Common myeloid progenitor, CD34-positive (primary cell): ENCODE results near the gene CEND1.

Source experiments
- CTCF ChIA-PET: fragments of 350-600 bp; sonication (Branson Sonifier 250); formaldehyde crosslinking; loops from one replicate; lab custom pipeline; 2021; ENCODE audit warnings: antibody characterized with exemption; lab: Charles Lee
- POLR2A ChIA-PET: fragments of 350-600 bp; sonication (Branson Sonifier 250); formaldehyde crosslinking; loops from one replicate; lab custom pipeline; 2021; ENCODE audit warnings: antibody characterized with exemption; lab: Charles Lee
- DNase-seq, 3 donors: peaks; one replicate each; pipeline versions ENCODE4 v3.0.0 to v3.0.0-alpha.2; 2013
- H3K27ac ChIP-seq, 2 experiments: 1 replicate in 1 of 2; 2 replicates in 1 of 2; pipeline ENCODE4 v1.7.0; 2013; ENCODE audit warnings: inconsistent platforms in 2 of 2, low read length in 2 of 2, mild to moderate bottlenecking in 2 of 2, low read depth in 1 of 2, moderate library complexity in 1 of 2; ENCODE audit not compliant: severe bottlenecking in 2 of 2, insufficient read depth in 1 of 2, poor library complexity in 1 of 2
- H3K27me3 ChIP-seq, 5 experiments: replicated peaks in 2 of 5; 1 replicate in 3 of 5; 2 replicates in 2 of 5; pipeline versions ENCODE4 v1.6.1 to v1.7.0; 2013; ENCODE audit warnings: low read length in 4 of 5, mild to moderate bottlenecking in 2 of 5, moderate library complexity in 2 of 5, inconsistent platforms in 1 of 5; ENCODE audit not compliant: insufficient read depth in 5 of 5, control insufficient read depth in 4 of 5
- H3K36me3 ChIP-seq, 4 experiments: 1 replicate in 2 of 4; 2 replicates in 2 of 4; pipeline versions ENCODE4 v1.6.1 to v1.7.0; 2013; ENCODE audit warnings: low read length in 3 of 4, control low read depth in 1 of 4, mild to moderate bottlenecking in 1 of 4; ENCODE audit not compliant: control insufficient read depth in 4 of 4, insufficient read depth in 4 of 4
- H3K4me1 ChIP-seq, 4 experiments: 1 replicate in 3 of 4; 2 replicates in 1 of 4; pipeline versions ENCODE4 v1.6.1 to v1.7.1; 2013; ENCODE audit warnings: low read length in 3 of 4, mild to moderate bottlenecking in 3 of 4, control low read depth in 1 of 4, inconsistent platforms in 1 of 4, moderate library complexity in 1 of 4; ENCODE audit not compliant: control insufficient read depth in 4 of 4, insufficient read depth in 4 of 4; ENCODE audit errors: control extremely low read depth in 1 of 4
- H3K4me3 ChIP-seq, 7 experiments: 1 replicate in 4 of 7; 2 replicates in 3 of 7; pipeline versions ENCODE4 v1.5.1 to v1.7.0; 2013; ENCODE audit warnings: mild to moderate bottlenecking in 7 of 7, low read length in 6 of 7, moderate library complexity in 6 of 7, inconsistent platforms in 2 of 7, low read depth in 2 of 7, control low read depth in 1 of 7; ENCODE audit not compliant: insufficient read depth in 4 of 7, control insufficient read depth in 1 of 7; ENCODE audit errors: extremely low read depth in 1 of 7
- H3K9me3 ChIP-seq, 5 experiments: 1 replicate in 4 of 5; 2 replicates in 1 of 5; pipeline versions ENCODE4 v1.6.1 to v1.7.1; 2013; ENCODE audit warnings: low read length in 4 of 5, mild to moderate bottlenecking in 2 of 5, inconsistent platforms in 1 of 5, low read depth in 1 of 5, moderate library complexity in 1 of 5; ENCODE audit not compliant: control insufficient read depth in 4 of 5, insufficient read depth in 2 of 5; ENCODE audit errors: control extremely low read depth in 1 of 5
- WGBS: methylation state at CpG from one replicate; pipeline ENCODE4 v1.1.5; 2013; ENCODE audit not compliant: insufficient coverage; 5-methylcytosine and 5-hydroxymethylcytosine counted together

The CEND1 gene

DNA sequence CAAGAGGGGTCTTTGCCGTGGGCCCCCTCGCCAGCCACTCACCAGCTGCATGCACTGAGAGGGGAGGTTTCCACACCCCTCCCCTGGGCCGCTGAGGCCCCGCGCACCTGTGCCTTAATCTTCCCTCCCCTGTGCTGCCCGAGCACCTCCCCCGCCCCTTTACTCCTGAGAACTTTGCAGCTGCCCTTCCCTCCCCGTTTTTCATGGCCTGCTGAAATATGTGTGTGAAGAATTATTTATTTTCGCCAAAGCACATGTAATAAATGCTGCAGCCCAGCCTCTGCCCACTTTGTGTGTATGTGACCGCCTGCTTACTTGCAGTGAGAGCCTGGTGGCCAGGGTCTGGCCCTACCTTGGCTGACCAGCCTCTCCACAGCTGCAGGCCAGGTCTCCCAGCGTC lies 35.1 kb upstream of the CEND1 start:
- Histone ChIP-seq H3K9me3 (no peaks in the 10 kb centered on the region), H3K27ac (no peak overlapping the region), H3K36me3 (peaks cover 0 to 32% (median 16%) of the 10 kb centered on the region in 4 experiments), H3K4me3 (no peak overlapping the region), H3K4me1 (peaks cover 0 to 72% (median 67%) of the 10 kb centered on the region in 4 experiments), H3K27me3 (peaks cover 0 to 30% (median 12%) of the 10 kb centered on the region in 5 experiments)
- ChIA-PET POLR2A (no interaction called here), CTCF (interaction anchor here (1.8 kb wide), 1 partner anchor 10 kb away, joined by 4 read pairs; no protein-coding TSS in a partner anchor)
- 100% methylated on average over 4 of the region's 11 CpGs for WGBS
- DNase-seq, result no peak

DNA sequence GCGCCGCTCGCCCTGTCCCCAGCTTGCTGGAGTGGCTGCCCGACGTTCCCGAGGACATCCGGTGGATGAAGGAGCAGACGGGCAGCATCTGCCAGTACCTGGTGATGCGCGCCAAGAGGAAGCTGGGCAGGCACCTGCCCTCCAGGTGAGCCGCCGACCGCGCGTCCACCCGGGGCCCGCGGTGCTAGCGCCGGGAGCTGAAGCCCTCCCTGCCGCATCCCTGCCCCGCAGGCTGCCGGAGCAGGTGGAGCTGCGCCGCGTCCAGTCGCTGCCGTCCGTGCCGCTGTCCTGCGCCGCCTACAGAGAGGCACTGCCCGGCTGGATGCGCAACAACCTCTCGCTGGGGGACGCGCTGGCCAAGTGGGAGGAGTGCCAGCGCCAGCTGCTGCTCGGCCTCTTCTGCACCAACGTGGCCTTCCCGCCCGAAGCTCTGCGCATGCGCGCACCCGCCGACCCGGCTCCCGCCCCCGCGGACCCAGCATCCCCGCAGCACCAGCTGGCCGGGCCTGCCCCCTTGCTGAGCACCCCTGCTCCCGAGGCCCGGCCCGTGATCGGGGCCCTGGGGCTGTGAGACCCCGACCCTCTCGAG lies 34.5 kb upstream of the CEND1 start:
- CTCF ChIA-PET, result no interaction called here
- Histone ChIP-seq H3K4me3 (no peak overlapping the region), H3K36me3 (peaks cover 0 to 32% (median 16%) of the 10 kb centered on the region in 4 experiments), H3K27ac (no peak overlapping the region), H3K27me3 (peaks cover 0 to 25% (median 12%) of the 10 kb centered on the region in 5 experiments), H3K9me3 (no peaks in the 10 kb centered on the region), H3K4me1 (peaks cover 0 to 67% (median 61%) of the 10 kb centered on the region in 4 experiments)
- POLR2A ChIA-PET, result no interaction called here
- 97% methylated on average over 54 of the region's 59 CpGs for WGBS
- DNase-seq, result no peak

DNA sequence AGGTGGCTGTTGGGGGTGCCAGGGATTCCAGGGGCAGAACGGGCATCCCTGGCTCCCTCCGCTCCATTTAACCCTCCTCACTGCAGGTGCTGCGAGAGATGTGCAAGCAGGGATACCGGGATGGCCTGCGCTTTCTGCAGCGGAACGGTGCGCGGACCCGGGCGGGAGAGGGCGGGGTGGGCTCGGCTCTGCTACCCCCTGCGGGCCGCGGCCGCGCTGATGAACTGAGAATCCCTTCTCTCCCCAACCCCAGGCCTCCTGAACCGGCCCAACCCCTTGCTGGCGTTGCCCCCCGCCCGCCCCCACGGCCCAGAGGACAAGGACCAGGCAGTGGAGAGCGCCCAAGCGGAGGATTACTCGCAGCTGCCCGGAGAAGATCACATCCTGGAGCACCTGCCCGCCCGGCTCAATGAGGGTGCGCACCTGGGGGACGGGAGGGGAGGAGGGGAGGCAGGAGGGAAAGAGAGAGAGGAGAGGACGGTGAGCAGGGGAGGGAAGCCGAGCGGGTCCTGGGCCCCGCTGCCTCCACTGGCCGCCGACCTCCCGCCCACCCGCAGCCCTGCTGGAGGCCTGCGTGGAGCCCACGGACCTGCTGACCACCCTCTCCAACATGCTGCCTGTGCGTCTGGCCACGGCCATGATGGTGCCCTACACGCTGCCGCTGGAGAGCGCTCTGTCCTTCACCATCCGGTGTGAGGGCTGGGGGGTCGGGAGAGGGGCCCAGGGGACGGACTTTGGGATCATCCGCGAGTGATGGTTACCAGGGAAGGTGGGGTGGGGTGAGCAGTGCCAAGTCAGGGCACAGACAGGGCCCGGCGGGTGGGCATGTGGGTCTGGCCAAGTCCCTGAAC lies 33.8 kb upstream of the CEND1 start:
- H3K27ac ChIP-seq, result no peak overlapping the region
- no peaks in the 10 kb centered on the region for H3K9me3 ChIP-seq
- peaks cover 0 to 64% (median 59%) of the 10 kb centered on the region in 4 experiments for H3K4me1 ChIP-seq
- DNase-seq, result no peak
- H3K36me3 ChIP-seq, result peaks cover 0 to 32% (median 16%) of the 10 kb centered on the region in 4 experiments
- ChIA-PET CTCF (interaction anchor here (1.0 to 3.4 kb wide), 5 partner anchors 7 to 20 kb away, joined by 3 to 14 read pairs (median 4); partner anchors contain the start of gene CD151), POLR2A (no interaction called here)
- peaks cover 0 to 17% (median 10%) of the 10 kb centered on the region in 5 experiments for H3K27me3 ChIP-seq
- 96% methylated on average over 32 of the region's 53 CpGs for whole genome bisulfite sequencing
- H3K4me3 ChIP-seq, result no peak overlapping the region

DNA sequence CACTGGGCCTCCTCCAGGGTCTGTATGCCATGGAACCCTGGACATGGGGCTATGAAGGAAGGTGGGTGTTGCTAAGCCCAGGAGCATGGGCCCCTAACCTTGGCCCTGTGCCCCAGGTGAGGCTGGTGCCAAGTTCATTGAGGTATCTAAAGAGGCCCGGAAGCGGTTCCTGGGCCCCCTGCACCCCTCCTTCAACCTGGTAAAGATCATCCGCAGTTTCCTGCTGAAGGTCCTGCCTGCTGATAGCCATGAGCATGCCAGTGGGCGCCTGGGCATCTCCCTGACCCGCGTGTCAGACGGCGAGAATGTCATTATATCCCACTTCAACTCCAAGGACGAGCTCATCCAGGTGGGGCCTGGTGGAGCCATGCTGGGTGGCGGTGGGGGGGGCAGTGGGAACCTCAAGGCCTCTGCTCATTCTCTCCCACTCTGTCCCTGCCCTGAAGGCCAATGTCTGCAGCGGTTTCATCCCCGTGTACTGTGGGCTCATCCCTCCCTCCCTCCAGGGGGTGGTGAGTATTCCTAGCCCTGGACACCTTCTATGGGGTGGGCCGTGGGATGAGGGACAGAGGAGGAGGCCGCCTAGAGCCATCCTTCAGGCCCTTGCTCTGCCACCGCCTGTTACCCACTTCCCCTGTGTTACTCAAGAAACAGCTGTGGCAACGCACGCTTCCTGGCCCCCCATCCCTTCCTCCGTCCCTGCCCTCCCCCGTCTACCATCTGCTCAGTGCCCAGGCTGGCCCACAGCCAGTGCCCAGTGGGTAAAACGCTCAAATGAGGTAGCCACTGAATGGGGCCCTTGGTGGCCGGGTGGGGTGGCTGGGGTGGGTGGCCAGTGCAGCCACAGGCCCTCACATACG lies 31.9 kb upstream of the CEND1 start:
- Histone ChIP-seq H3K36me3 (peaks cover 0 to 32% (median 16%) of the 10 kb centered on the region in 4 experiments), H3K4me1 (peaks cover 0 to 48% (median 43%) of the 10 kb centered on the region in 4 experiments), H3K27ac (peak overlapping the region in 1 of 2 experiments; percentile 55), H3K4me3 (peak overlapping the region in 3 of 7 experiments; percentile 79 to 86 (median 82)), H3K9me3 (no peaks in the 10 kb centered on the region), H3K27me3 (peaks cover 0 to 4% (median 2%) of the 10 kb centered on the region in 5 experiments)
- CTCF ChIA-PET, result interaction anchor here (0.6 to 3.4 kb wide), 5 partner anchors 9 to 25 kb away, joined by 3 to 14 read pairs (median 3); partner anchors contain the start of gene RPLP2
- POLR2A ChIA-PET, result interaction anchor here (0.6 to 1.7 kb wide), 3 partner anchors 9 to 21 kb away, joined by 3 to 4 read pairs (median 3); partner anchors contain the start of gene TSPAN4
- WGBS, result 55% methylated on average over 17 of the region's 22 CpGs
- peak in 2 of 3 donors; percentile 64 to 71 for DNase-seq

- peaks cover 0 to 41% (median 37%) of the 10 kb centered on the region in 4 experiments for H3K4me1 ChIP-seq
Measured at GRCh38 chr11:820655-821511, 31.0 kb upstream of the CEND1 start.

More at GRCh38 chr11:820655-821511, 31.0 kb upstream of the CEND1 start:
- CTCF ChIA-PET, result interaction anchor here (0.6 to 3.4 kb wide), 5 partner anchors 8 to 26 kb away, joined by 3 to 15 read pairs (median 4); partner anchors contain the start of gene RPLP2
- no peak for DNase-seq
- Histone ChIP-seq H3K36me3 (peaks cover 0 to 32% (median 19%) of the 10 kb centered on the region in 4 experiments), H3K27me3 (peaks cover 0 to 4% (median 0%) of the 10 kb centered on the region in 5 experiments), H3K4me3 (peak overlapping the region; percentile 63 to 86 (median 79)), H3K27ac (peak overlapping the region in 1 of 2 experiments; percentile 85), H3K9me3 (no peaks in the 10 kb centered on the region)
- 77% methylated on average over 10 of the region's 11 CpGs for WGBS
- POLR2A ChIA-PET, result interaction anchor here (1.5 to 2.7 kb wide), 5 partner anchors 9 to 21 kb away, joined by 4 to 17 read pairs (median 10); partner anchors contain the start of genes CD151, POLR2L, RPLP2 and TSPAN4
